Right lobe of liver (tissue), 6 donors: ENCODE data around the gene MAN2B2. TPM values are rescaled to one million over a fixed set of nuclear protein-coding genes. Genes with fewer than 3 reads are reported as not detected.

Source experiments
- ATAC-seq, 4 donors: fragments of 200-7000 bp; cut with Tn5 transposase; one replicate each; pipeline ENCODE4 v1.9.1; 2020; ENCODE audit warnings: mild to moderate bottlenecking in 4 of 4, moderate library complexity in 4 of 4
- DNase-seq, 3 donors: peaks; one replicate each; pipeline ENCODE4 v3.0.0-alpha.2; 2020
- H3K27ac ChIP-seq, 3 donors: fragments of 200-600 bp; one replicate each; pipeline ENCODE4 v1.8.0; 2022
- H3K27me3 ChIP-seq, 2 donors: fragments of 200-600 bp; one replicate each; pipeline ENCODE4 v1.8.0; 2022
- H3K36me3 ChIP-seq, 4 donors: fragments of 200-600 bp; sonication (generic) in 1 of 4; one replicate each; pipeline versions ENCODE4 v1.5.1 to v1.8.0; 2017 to 2022; ENCODE audit warnings: control low read depth in 1 of 4
- H3K4me1 ChIP-seq, 4 donors: fragments of 200-600 bp; sonication (generic) in 1 of 4; one replicate each; pipeline versions ENCODE4 v1.5.1 to v1.8.0; 2017 to 2022; ENCODE audit warnings: control low read depth in 1 of 4
- H3K4me3 ChIP-seq, 3 donors: fragments of 200-600 bp; one replicate each; pipeline ENCODE4 v1.8.0; 2022
- H3K9me3 ChIP-seq, 4 donors: fragments of 200-600 bp; sonication (generic) in 1 of 4; one replicate each; pipeline versions ENCODE4 v1.5.1 to v1.8.0; 2017 to 2022; ENCODE audit warnings: control low read depth in 1 of 4
- POLR2A ChIP-seq: fragments of 450-650 bp; IDR thresholded peaks from one replicate; pipeline ENCODE4 v1.6.1; 2017; ENCODE audit warnings: antibody characterized with exemption, mild to moderate bottlenecking
- WGBS: methylation state at CpG from one replicate; pipeline ENCODE4 v1.1.6; 2018; ENCODE audit warnings: low coverage, low lambda C conversion rate; ENCODE audit not compliant: insufficient coverage; ENCODE audit errors: missing lambda C conversion rate; 5-methylcytosine and 5-hydroxymethylcytosine counted together
- intact Hi-C, 2 donors: fragments of 100-400 bp; cut with DNase I; formaldehyde crosslinking; loops; one replicate each; pipeline versions ENCODE4 v1.11.2 to v1.14.1; 2022
- total RNA-seq, 6 experiments: library from RNA; depleted of rRNA in 2 of 6; stranded (reverse); fragments of >200 nt in 2 of 6; fragmentation: NEBNext Ultra II Directional in 3 of 6; extraction: Animal tissue kit (Norgen Biotek cat#: 25700) in 3 of 6; gene quantifications; one replicate each; pipeline versions ENCODE4 v1.1.0 to v1.2.4, GENCODE V29; 2016 to 2023
- TF ChIP-seq, protein P1 (sequence below), 4 donors: fragments of 200-600 bp in 3 of 4; fragments of 450-650 bp in 1 of 4; IDR thresholded peaks; one replicate each; pipeline versions ENCODE4 v1.5.1 to v1.8.0; 2016 to 2022; ENCODE audit warnings: antibody characterized with exemption in 4 of 4, mild to moderate bottlenecking in 2 of 4
- donor health status: DM: no; HTN: yes; CAD: no.
- donor health status: DM: no; HTN: no; CAD: no.
- donor health status: DM: no; HTN: no; CAD: no.
- donor health status: DM: no; HTN: yes; CAD: no.
- donor health status: DM: no; HTN: yes; CAD: no.

Gene MAN2B2
- total RNA-seq, 6 experiments from 2014 or later = 22.3 to 34.1 (median 27.5) TPM

DNA sequence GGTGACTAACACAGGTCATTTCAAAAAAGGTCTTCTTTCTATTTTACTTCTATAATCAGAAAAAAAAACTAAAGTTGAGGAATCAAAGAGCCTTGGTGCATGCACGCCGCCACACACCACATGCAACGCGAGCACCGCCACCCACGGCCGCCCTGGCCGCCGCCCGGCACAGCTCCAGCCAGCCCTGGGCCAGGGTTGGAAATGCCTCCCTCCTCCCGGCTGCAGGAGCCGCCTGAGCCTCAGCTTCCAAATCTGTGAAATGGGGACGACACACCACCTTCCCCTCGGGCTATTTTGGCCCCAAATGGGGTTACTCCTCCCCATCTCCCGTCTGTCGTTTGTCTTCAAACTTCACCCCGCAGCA lies 39.7 kb upstream of the MAN2B2 start:
- Histone ChIP-seq H3K4me1 (no peaks in the 10 kb centered on the region), H3K9me3 (no peaks in the 10 kb centered on the region), H3K4me3 (no peak overlapping the region), H3K27ac (no peak overlapping the region), H3K36me3 (no peaks in the 10 kb centered on the region), H3K27me3 (no peaks in the 10 kb centered on the region)
- ATAC-seq = no peak
- intact Hi-C loops = no loop called here
- no peak for DNase-seq
- 53% methylated on average over 4 of the region's 17 CpGs for WGBS
- TF ChIP-seq, protein P1, sequence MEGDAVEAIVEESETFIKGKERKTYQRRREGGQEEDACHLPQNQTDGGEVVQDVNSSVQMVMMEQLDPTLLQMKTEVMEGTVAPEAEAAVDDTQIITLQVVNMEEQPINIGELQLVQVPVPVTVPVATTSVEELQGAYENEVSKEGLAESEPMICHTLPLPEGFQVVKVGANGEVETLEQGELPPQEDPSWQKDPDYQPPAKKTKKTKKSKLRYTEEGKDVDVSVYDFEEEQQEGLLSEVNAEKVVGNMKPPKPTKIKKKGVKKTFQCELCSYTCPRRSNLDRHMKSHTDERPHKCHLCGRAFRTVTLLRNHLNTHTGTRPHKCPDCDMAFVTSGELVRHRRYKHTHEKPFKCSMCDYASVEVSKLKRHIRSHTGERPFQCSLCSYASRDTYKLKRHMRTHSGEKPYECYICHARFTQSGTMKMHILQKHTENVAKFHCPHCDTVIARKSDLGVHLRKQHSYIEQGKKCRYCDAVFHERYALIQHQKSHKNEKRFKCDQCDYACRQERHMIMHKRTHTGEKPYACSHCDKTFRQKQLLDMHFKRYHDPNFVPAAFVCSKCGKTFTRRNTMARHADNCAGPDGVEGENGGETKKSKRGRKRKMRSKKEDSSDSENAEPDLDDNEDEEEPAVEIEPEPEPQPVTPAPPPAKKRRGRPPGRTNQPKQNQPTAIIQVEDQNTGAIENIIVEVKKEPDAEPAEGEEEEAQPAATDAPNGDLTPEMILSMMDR (IDR thresholded peaks at IDR 0.05) = no peak
- no peak for TF ChIP-seq POLR2A

DNA sequence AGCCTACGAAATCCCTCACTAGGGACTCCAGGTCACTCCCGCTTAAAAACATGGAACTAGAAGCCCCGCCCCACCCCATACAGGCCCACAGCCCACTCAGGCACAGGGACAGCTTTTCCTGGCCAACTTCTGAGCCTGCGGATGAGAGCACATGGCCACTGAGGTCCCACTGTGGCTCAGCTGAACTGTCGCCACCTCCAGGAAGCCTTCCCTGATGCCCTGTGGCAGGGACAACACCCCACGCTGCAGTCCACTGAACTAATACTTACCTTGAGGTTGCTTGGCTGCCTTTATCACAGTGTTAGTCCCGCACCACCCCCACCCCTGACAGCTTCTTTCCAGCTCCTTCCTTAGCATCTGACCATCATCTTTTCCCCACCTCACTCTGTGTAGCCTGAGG lies 39.3 kb upstream of the MAN2B2 start:
- Histone ChIP-seq H3K27ac (no peak overlapping the region), H3K36me3 (no peaks in the 10 kb centered on the region), H3K9me3 (no peaks in the 10 kb centered on the region), H3K4me3 (no peak overlapping the region), H3K27me3 (no peaks in the 10 kb centered on the region), H3K4me1 (no peaks in the 10 kb centered on the region)
- ATAC-seq (no peak), DNase-seq (no peak)
- intact Hi-C loops = no loop called here
- WGBS = 81% methylated on average over 7 of the region's 7 CpGs
- TF ChIP-seq POLR2A = no peak
- TF ChIP-seq, protein P1 (IDR thresholded peaks at IDR 0.05) = no peak

DNA sequence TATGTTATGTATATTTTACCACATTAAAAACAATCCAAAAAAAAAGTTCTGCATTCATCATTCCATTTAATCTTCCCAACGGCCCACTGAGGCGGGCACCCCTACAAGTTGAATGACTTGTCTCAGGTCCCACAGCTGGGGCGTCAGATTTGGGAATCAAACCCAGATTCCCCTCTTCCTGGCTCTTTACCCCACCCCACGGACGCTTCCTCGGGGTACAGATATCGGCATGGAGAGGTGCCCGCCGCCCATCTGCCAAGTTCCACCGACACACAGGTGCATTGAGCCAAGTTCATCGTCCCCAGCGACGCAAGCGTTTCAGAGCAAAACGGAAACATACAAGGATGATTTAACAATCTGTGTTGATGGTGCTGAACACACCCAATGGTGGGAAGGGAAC lies 36.9 kb upstream of the MAN2B2 start:
- Histone ChIP-seq H3K36me3 (no peaks in the 10 kb centered on the region), H3K27ac (no peak overlapping the region), H3K9me3 (no peaks in the 10 kb centered on the region), H3K4me3 (no peak overlapping the region), H3K27me3 (no peaks in the 10 kb centered on the region), H3K4me1 (no peaks in the 10 kb centered on the region)
- ATAC-seq = no peak
- no peak for TF ChIP-seq POLR2A
- TF ChIP-seq, protein P1 (IDR thresholded peaks at IDR 0.05) = no peak
- no peak for DNase-seq
- WGBS = 82% methylated on average over 9 of the region's 15 CpGs
- intact Hi-C loops = no loop called here

DNA sequence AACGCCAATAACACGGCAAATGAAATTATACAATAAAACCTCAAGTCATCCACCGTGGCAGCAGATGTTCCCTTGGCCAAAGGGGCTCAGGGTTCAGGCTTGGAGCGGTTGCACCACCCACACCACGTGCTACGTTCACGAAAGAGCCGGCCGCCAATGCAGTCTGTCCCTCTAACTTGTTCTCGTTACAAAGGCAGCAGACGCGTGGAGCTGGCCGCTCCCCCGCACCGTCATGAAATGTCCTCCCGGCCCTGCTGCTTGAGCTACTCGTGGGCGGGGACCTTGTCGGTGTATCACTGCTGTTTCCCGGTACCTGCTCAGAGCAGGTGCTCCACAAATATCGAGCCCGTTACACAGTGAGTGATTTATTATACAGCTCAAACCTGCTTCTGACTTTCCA lies 36.4 kb upstream of the MAN2B2 start:
- WGBS = 37% methylated on average over 13 of the region's 22 CpGs
- DNase-seq (no peak), ATAC-seq (no peak)
- Histone ChIP-seq H3K27ac (no peak overlapping the region), H3K36me3 (no peaks in the 10 kb centered on the region), H3K4me1 (no peaks in the 10 kb centered on the region), H3K4me3 (no peak overlapping the region), H3K27me3 (no peaks in the 10 kb centered on the region), H3K9me3 (no peaks in the 10 kb centered on the region)
- TF ChIP-seq, protein P1 (IDR thresholded peaks at IDR 0.05) = no peak
- no peak for TF ChIP-seq POLR2A
- intact Hi-C loops = no loop called here
